Measurements from ENCODE around the gene HLF. TPM values are rescaled to one million over a fixed set of nuclear protein-coding genes. Genes with fewer than 3 reads are reported as not detected.
A peak's percentile ranks its signal among the peaks of the same experiment; 100 is the strongest.

HLF gene
- total and polyA plus RNA-seq, 9 donors: 28.0 to 106 (median 40.8) TPM

- Histone ChIP-seq H3K4me1 (ENCODE audit: insufficient read depth) (peaks cover 3% of the 10 kb centered on the region), H3K27ac (no peak overlapping the region), H3K36me3 (no peaks in the 10 kb centered on the region), H3K4me3 (no peak overlapping the region), H3K9me3 (no peaks in the 10 kb centered on the region), H3K27me3 (no peaks in the 10 kb centered on the region)
- TF ChIP-seq EP300 (IDR thresholded peaks at IDR 0.05): no peak
- no peak for TF ChIP-seq CTCF (IDR thresholded peaks at IDR 0.05)
- TF ChIP-seq POLR2A (IDR thresholded peaks at IDR 0.05): no peak
- whole genome bisulfite sequencing, 3 donors: 71 to 77% (median 74%) methylated on average over 2 of the region's 2 CpGs
- intact Hi-C loops (cut with DNase I): no loop called here
- no peak for DNase-seq
Observed at GRCh38 chr17:55236316-55236715, 28.4 kb upstream of the HLF start.

GRCh38 chr17:55237268-55237667 is 27.5 kb upstream of the HLF start:
- 8 to 23% (median 12%) methylated on average over 6 of the region's 6 CpGs for WGBS, 3 donors
- intact Hi-C loops (cut with DNase I): no loop called here
- peak overlapping the region in 1 of 2 donors; percentile 87 for H3K27ac ChIP-seq
- H3K36me3 ChIP-seq: no peaks in the 10 kb centered on the region
- no peaks in the 10 kb centered on the region for H3K9me3 ChIP-seq
- H3K4me3 ChIP-seq: no peak overlapping the region
- no peaks in the 10 kb centered on the region for H3K27me3 ChIP-seq
- H3K4me1 ChIP-seq (ENCODE audit: insufficient read depth): peaks cover 3% of the 10 kb centered on the region
- DNase-seq: no peak
- TF ChIP-seq CTCF (IDR thresholded peaks at IDR 0.05): no peak

- Histone ChIP-seq H3K9me3 (no peaks in the 10 kb centered on the region), H3K36me3 (no peaks in the 10 kb centered on the region), H3K27ac (peak overlapping the region; percentile 58 to 87), H3K4me1 (ENCODE audit: insufficient read depth) (peaks cover 3% of the 10 kb centered on the region), H3K27me3 (no peaks in the 10 kb centered on the region), H3K4me3 (peak overlapping the region; percentile 41)
- WGBS, 3 donors: 3 to 5% (median 3%) methylated on average over 6 of the region's 6 CpGs
- intact Hi-C loops (cut with DNase I): loop anchor here in 1 of 4 donors (2.0 kb wide), 1 partner anchor 27 kb away; the partner anchor contains the start of gene HLF
- DNase-seq: no peak
- TF ChIP-seq POLR2A (IDR thresholded peaks at IDR 0.05) (no peak), EP300 (IDR thresholded peaks at IDR 0.05) (no peak), CTCF (IDR thresholded peaks at IDR 0.05) (no peak)
Observed at GRCh38 chr17:55237841-55238178, 26.9 kb upstream of the HLF start.

- DNase-seq: peak; percentile 97 to 99 (median 98)
- Histone ChIP-seq H3K4me3 (peak overlapping the region; percentile 41), H3K4me1 (ENCODE audit: insufficient read depth) (peaks cover 3% of the 10 kb centered on the region), H3K36me3 (no peaks in the 10 kb centered on the region), H3K27me3 (no peaks in the 10 kb centered on the region), H3K9me3 (no peaks in the 10 kb centered on the region), H3K27ac (peak overlapping the region; percentile 58 to 87)
- intact Hi-C loops (cut with DNase I): loop anchor here in 1 of 4 donors (2.0 kb wide), 1 partner anchor 26 kb away; the partner anchor contains the start of gene HLF
- no peak for TF ChIP-seq EP300 (IDR thresholded peaks at IDR 0.05)
- no peak for TF ChIP-seq POLR2A (IDR thresholded peaks at IDR 0.05)
- peak in 2 of 3 donors; percentile 7 to 22 for TF ChIP-seq CTCF (IDR thresholded peaks at IDR 0.05)
- 0 to 1% (median 0%) methylated on average over 37 to 68 of the region's 68 CpGs for WGBS, 3 donors
Observed at GRCh38 chr17:55238179-55238930, 26.4 kb upstream of the HLF start.

Measured in ovary (tissue), 9 donors.